Measurements from ENCODE around the gene CPOX. TPM values are rescaled to one million over a fixed set of nuclear protein-coding genes. Genes with fewer than 3 reads are reported as not detected.

Gene CPOX
- total RNA-seq, 2 donors from 2014 or later = 39.4 to 47.0 TPM

DNA sequence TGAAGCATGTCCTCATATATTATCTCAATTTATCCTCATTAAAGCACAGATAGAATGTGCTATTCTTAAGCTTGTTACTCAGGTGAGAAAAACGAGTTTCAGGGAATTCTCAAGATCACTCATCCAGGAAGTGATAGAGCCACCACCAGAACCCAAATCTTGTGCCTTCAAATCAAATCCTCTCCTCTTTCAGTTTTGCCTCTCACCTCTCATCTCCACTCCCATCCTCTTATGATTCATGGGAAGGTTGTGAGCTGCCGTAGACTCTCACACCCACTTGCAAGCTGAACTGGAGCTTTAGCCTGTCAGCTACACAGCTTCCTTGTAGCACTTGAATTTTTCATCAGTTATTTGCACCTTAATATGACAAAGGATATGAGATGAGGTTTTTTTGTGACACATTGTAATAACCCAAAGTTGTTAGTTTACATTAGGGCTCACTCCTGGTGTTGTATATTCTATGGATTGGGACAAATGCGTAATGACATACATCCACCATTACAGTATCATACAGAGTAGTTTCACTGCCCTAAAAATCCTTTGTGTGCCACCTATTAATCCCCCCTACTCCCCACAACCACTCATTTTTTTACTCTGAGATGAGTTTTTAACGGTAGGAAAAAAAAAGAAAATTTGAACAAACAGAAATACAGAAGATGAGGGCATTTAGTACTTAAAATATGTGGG lies 35.9 kb downstream of the CPOX start:
- ATAC-seq (peak; percentile 76 to 77), DNase-seq (ENCODE audit: low spot score in 2 of 2) (peak; percentile 50 to 69)
- peak overlapping the region; percentile 98 to 100 for H3K27ac Mint-ChIP-seq
- peaks cover 3 to 5% of the 10 kb centered on the region in 2 donors for H3K9me3 Mint-ChIP-seq
- peaks cover 24 to 34% of the 10 kb centered on the region in 2 donors for H3K36me3 Mint-ChIP-seq

GRCh38 chr3:98556164-98557130 lies 37.0 kb downstream of the CPOX start:
- H3K36me3 Mint-ChIP-seq = peaks cover 33 to 43% of the 10 kb centered on the region in 2 donors

DNA sequence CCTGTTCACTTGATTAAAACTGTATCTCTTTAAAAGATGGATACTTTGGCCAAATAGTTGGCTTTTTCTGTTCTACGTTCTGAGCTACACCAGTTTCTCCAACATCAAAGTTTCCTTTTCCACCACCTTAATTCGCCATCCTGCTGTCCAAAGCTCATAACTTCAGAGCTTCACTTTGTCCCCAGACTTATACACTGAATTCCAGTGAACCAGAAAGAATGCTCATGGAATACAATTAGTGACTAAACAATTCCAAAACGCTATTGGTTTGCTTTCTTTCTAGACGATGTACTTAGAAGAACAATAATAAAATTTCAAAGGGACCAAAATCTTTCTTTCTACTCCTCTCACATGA lies 38.4 kb downstream of the CPOX start:
- peaks cover 5 to 11% of the 10 kb centered on the region in 2 donors for H3K9me3 Mint-ChIP-seq
- DNase-seq (ENCODE audit: low spot score in 2 of 2) (no peak), ATAC-seq (no peak)
- peak overlapping the region; percentile 98 to 100 for H3K27ac Mint-ChIP-seq
- peaks cover 39 to 44% of the 10 kb centered on the region in 2 donors for H3K36me3 Mint-ChIP-seq

More at GRCh38 chr3:98556164-98557130, 37.0 kb downstream of the CPOX start:
- DNase-seq (ENCODE audit: low spot score in 2 of 2) (peak; percentile 65 to 81), ATAC-seq (peak; percentile 82 to 87)
- Mint-ChIP-seq H3K9me3 (peaks cover 5 to 11% of the 10 kb centered on the region in 2 donors), H3K27ac (peak overlapping the region; percentile 98 to 100)

GRCh38 chr3:98554580-98554979 lies 38.8 kb downstream of the CPOX start:
- Mint-ChIP-seq H3K9me3 (peaks cover 1 to 11% of the 10 kb centered on the region in 2 donors), H3K27ac (peak overlapping the region; percentile 98 to 100), H3K36me3 (peaks cover 39 to 41% of the 10 kb centered on the region in 2 donors)
- ATAC-seq = no peak
- no peak for DNase-seq (ENCODE audit: low spot score in 2 of 2)

- no peak for DNase-seq (ENCODE audit: low spot score in 2 of 2)
- no peak for ATAC-seq
- Mint-ChIP-seq H3K27ac (peak overlapping the region; percentile 51 to 100), H3K9me3 (peaks cover 0 to 11% of the 10 kb centered on the region in 2 donors), H3K36me3 (peaks cover 37 to 39% of the 10 kb centered on the region in 2 donors)
These were observed 39.7 kb downstream of the CPOX start for GRCh38 chr3:98553753-98554152.

DNA sequence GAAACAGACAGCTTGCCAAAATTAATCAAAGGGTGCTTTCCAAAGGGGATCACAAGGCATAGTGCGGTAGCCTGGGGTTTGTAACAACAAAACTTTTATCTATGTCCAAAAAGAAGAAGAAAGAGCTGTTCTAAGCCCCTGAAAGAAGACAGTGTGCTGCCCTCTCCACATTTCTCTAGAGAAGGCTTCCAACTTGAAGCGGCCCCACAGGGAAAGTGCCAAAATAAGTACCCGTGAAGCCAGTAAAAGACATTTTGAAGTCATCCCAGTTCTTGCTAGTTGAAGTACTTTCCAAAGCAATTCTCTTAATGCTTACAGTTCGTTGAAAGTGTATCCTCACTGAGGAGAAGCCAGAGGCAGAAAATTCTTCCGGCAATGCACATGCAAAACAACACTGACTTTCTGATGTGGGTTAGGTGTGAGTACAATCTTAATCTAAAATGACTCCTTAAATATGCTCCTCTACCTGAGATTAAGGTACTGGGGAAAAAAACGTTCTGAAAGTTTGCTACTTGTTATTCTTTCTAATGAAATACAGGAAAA lies 40.3 kb downstream of the CPOX start:
- Mint-ChIP-seq H3K36me3 (peaks cover 37 to 39% of the 10 kb centered on the region in 2 donors), H3K9me3 (peaks cover 0 to 11% of the 10 kb centered on the region in 2 donors), H3K27ac (peak overlapping the region; percentile 40 to 100)
- no peak for DNase-seq (ENCODE audit: low spot score in 2 of 2)
- no peak for ATAC-seq

DNA sequence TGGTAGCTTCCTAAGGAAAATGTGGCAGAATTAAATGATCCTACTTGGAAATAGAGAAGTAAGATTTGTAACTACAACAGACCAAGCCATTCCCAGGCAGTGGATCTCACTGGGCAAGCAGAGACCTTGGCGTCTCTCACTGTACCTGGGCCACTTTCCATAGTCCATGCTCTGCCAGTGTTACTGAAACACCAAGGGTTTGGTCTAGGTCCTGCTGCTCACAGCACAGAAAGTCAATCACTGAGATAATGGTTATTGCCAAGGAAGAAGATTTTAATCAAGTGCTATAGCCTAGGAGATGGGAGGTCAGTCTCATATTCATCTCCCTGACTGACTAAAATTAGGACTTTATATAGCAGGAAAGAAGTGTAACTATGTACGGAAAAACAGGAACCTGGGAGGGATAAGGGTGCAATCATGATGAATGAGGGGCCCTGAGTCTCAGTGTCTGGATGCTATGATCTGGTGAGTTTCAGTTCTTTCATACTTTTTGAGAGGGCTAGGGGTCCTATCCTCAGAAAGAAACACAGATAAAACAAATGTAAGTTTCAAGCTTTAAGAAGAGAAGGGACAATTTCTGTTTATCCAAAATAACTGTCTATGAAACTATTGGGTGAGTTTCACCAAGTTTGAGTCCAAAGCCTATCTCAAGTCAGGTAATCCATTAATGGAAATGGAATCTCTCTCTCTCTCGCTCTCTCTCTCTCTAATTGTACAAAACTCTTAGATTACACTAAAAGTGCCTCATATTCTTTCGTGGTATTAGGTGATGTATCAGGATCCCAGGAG lies 41.0 kb downstream of the CPOX start:
- peaks cover 37 to 39% of the 10 kb centered on the region in 2 donors for H3K36me3 Mint-ChIP-seq
- peaks cover 0 to 11% of the 10 kb centered on the region in 2 donors for H3K9me3 Mint-ChIP-seq
- DNase-seq (ENCODE audit: low spot score in 2 of 2) (no peak), ATAC-seq (no peak)
- peak overlapping the region; percentile 63 to 100 for H3K27ac Mint-ChIP-seq

GRCh38 chr3:98551754-98552153 lies 41.7 kb downstream of the CPOX start:
- Mint-ChIP-seq H3K27ac (peak overlapping the region in 1 of 2 donors; percentile 100), H3K9me3 (peaks cover 0 to 11% of the 10 kb centered on the region in 2 donors), H3K36me3 (peaks cover 37 to 39% of the 10 kb centered on the region in 2 donors)
- DNase-seq (ENCODE audit: low spot score in 2 of 2) (no peak), ATAC-seq (no peak)

DNA sequence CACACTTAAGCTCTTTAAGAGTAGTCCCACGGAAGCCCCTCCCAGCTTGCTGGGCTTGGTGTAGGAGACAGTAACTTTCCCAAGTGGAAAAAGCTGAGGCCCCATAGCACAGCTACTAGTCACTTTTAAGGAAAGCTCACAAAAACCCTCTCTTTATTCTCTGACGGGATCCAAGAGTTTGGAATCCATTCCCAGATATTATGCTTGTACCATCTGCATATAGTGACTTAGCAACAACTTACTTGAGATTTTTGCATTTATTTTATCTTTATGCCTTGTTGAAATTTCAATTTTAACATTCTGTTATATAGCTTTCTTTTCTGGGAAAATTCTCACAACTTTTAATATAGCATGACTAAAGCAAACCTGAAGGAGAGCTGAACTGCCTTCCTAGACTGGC lies 42.2 kb downstream of the CPOX start:
- DNase-seq (ENCODE audit: low spot score in 2 of 2) (no peak), ATAC-seq (no peak)
- Mint-ChIP-seq H3K27ac (peak overlapping the region in 1 of 2 donors; percentile 100), H3K9me3 (peaks cover 0 to 11% of the 10 kb centered on the region in 2 donors), H3K36me3 (peaks cover 37 to 39% of the 10 kb centered on the region in 2 donors)

- peaks cover 0 to 11% of the 10 kb centered on the region in 2 donors for H3K9me3 Mint-ChIP-seq
- ATAC-seq (no peak), DNase-seq (ENCODE audit: low spot score in 2 of 2) (no peak)
- no peak overlapping the region for H3K27ac Mint-ChIP-seq
- H3K36me3 Mint-ChIP-seq = peaks cover 34 to 35% of the 10 kb centered on the region in 2 donors
These were observed 42.6 kb downstream of the CPOX start for GRCh38 chr3:98550833-98551232.

DNA sequence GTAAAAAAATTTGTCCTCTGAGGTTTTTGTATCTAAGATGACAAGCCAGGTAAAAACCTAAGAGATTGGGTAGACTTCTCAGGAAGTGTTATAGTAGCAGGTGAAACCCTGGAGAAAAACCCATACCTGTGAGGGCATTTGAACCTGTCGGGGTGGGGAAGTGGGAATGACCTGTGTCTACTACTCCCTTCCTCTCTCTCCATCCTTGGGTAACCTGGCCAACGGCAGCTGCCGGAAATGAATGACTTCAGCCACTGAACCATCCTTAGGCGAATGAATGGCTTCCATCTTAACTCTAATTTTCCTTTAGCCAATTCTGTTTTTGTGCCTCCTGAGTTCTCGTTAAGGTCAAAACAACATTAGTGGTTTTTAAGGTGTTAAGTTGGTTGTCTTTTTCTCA lies 44.9 kb downstream of the CPOX start:
- Mint-ChIP-seq H3K9me3 (peaks cover 0 to 8% of the 10 kb centered on the region in 2 donors), H3K36me3 (peaks cover 22 to 27% of the 10 kb centered on the region in 2 donors), H3K27ac (no peak overlapping the region)
- no peak for ATAC-seq
- no peak for DNase-seq (ENCODE audit: low spot score in 2 of 2)

DNA sequence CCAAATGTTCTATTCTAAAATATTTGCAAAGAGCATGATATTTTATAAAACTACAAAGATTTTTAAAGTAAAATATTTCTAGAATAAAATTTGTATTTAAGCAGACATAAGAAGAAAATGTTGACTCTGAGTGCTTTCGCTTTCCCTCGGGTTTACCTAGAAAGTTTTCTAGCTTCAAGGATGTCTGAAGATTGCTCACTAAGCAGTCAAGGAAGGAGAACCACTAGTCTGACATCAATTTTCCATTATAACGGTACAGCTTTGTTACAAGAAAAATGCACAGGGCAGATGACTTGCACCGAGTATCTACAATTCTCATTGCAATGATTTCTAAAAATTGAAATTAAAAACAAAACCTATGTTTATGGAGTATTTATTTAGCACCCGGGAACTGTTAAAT lies 47.5 kb downstream of the CPOX start:
- ATAC-seq (peak; percentile 92 to 95), DNase-seq (ENCODE audit: low spot score in 2 of 2) (no peak)
- H3K27ac Mint-ChIP-seq = peak overlapping the region; percentile 88 to 91
- no peaks in the 10 kb centered on the region for H3K9me3 Mint-ChIP-seq
- peaks cover under 1 to 21% of the 10 kb centered on the region in 2 donors for H3K36me3 Mint-ChIP-seq

- Mint-ChIP-seq H3K36me3 (peaks cover 0 to 13% of the 10 kb centered on the region in 2 donors), H3K27ac (no peak overlapping the region), H3K9me3 (no peaks in the 10 kb centered on the region)
- DNase-seq (ENCODE audit: low spot score in 2 of 2) (no peak), ATAC-seq (no peak)
These were observed 50.8 kb downstream of the CPOX start for GRCh38 chr3:98542623-98543022.

GRCh38 chr3:98541695-98542094 lies 51.7 kb downstream of the CPOX start:
- DNase-seq (ENCODE audit: low spot score in 2 of 2) = no peak
- Mint-ChIP-seq H3K9me3 (no peaks in the 10 kb centered on the region), H3K27ac (no peak overlapping the region), H3K36me3 (peaks cover 0 to 13% of the 10 kb centered on the region in 2 donors)
- ATAC-seq = no peak

GRCh38 chr3:98540346-98540745 lies 53.1 kb downstream of the CPOX start:
- H3K36me3 Mint-ChIP-seq = peaks cover 0 to 13% of the 10 kb centered on the region in 2 donors
- H3K9me3 Mint-ChIP-seq = no peaks in the 10 kb centered on the region
- DNase-seq (ENCODE audit: low spot score in 2 of 2) (no peak), ATAC-seq (peak; percentile 42 to 46)
- H3K27ac Mint-ChIP-seq = peak overlapping the region in 1 of 2 donors; percentile 74

- peak; percentile 87 to 89 for ATAC-seq
- peaks cover 0 to 13% of the 10 kb centered on the region in 2 donors for H3K36me3 Mint-ChIP-seq
- DNase-seq (ENCODE audit: low spot score in 2 of 2) = no peak
- H3K27ac Mint-ChIP-seq = peak overlapping the region; percentile 87 to 93
- no peaks in the 10 kb centered on the region for H3K9me3 Mint-ChIP-seq
These were observed 56.9 kb downstream of the CPOX start for GRCh38 chr3:98536456-98537017.
